ENCODE results near the gene TENM4. TPM values are rescaled to one million over a fixed set of nuclear protein-coding genes. Genes with fewer than 3 reads are reported as not detected.

The TENM4 gene
- total RNA-seq, 4 donors from 2014 or later = 31.4 to 44.5 (median 38.0) TPM

GRCh38 chr11:78782725-78783124, 658.1 kb downstream of the TENM4 start:
- no peak for DNase-seq (ENCODE audit: low spot score in 2 of 2)
- no peak overlapping the region for H3K27ac ChIP-seq
- no peaks in the 10 kb centered on the region for H3K9me3 ChIP-seq
- no peaks in the 10 kb centered on the region for H3K36me3 ChIP-seq
- H3K4me1 ChIP-seq = no peaks in the 10 kb centered on the region
- no peak for TF ChIP-seq POLR2AphosphoS5 (IDR thresholded peaks at IDR 0.05)
- TF ChIP-seq POLR2A (IDR thresholded peaks at IDR 0.05) = no peak
- TF ChIP-seq CTCF (IDR thresholded peaks at IDR 0.05) = no peak
- TF ChIP-seq EP300 (IDR thresholded peaks at IDR 0.05) = no peak
- WGBS = 98% methylated on average over 2 of the region's 2 CpGs
- H3K27me3 ChIP-seq = no peaks in the 10 kb centered on the region
- H3K4me3 ChIP-seq = no peak overlapping the region

- no peak for DNase-seq (ENCODE audit: low spot score in 2 of 2)
- 81% methylated on average over 3 of the region's 3 CpGs for WGBS
- TF ChIP-seq POLR2AphosphoS5 (IDR thresholded peaks at IDR 0.05) = no peak
- no peak for TF ChIP-seq EP300 (IDR thresholded peaks at IDR 0.05)
- TF ChIP-seq CTCF (IDR thresholded peaks at IDR 0.05) = no peak
- no peak for TF ChIP-seq POLR2A (IDR thresholded peaks at IDR 0.05)
- no peaks in the 10 kb centered on the region for H3K36me3 ChIP-seq
- H3K9me3 ChIP-seq = no peaks in the 10 kb centered on the region
- no peaks in the 10 kb centered on the region for H3K4me1 ChIP-seq
- no peak overlapping the region for H3K4me3 ChIP-seq
- H3K27ac ChIP-seq = no peak overlapping the region
- no peaks in the 10 kb centered on the region for H3K27me3 ChIP-seq
These were observed 659.9 kb downstream of the TENM4 start for GRCh38 chr11:78780889-78781288.

- H3K27ac ChIP-seq = no peak overlapping the region
- H3K9me3 ChIP-seq = no peaks in the 10 kb centered on the region
- no peaks in the 10 kb centered on the region for H3K4me1 ChIP-seq
- no peaks in the 10 kb centered on the region for H3K36me3 ChIP-seq
- no peak for DNase-seq (ENCODE audit: low spot score in 2 of 2)
- WGBS = 58% methylated on average over 2 of the region's 2 CpGs
- H3K27me3 ChIP-seq = no peaks in the 10 kb centered on the region
- H3K4me3 ChIP-seq = no peak overlapping the region
- TF ChIP-seq POLR2A (IDR thresholded peaks at IDR 0.05) = no peak
- no peak for TF ChIP-seq CTCF (IDR thresholded peaks at IDR 0.05)
- TF ChIP-seq EP300 (IDR thresholded peaks at IDR 0.05) = no peak
- no peak for TF ChIP-seq POLR2AphosphoS5 (IDR thresholded peaks at IDR 0.05)
These were observed 667.3 kb downstream of the TENM4 start for GRCh38 chr11:78773492-78773891.

GRCh38 chr11:78773077-78773476, 667.8 kb downstream of the TENM4 start:
- Histone ChIP-seq H3K27ac (no peak overlapping the region), H3K4me3 (no peak overlapping the region), H3K9me3 (no peaks in the 10 kb centered on the region), H3K27me3 (no peaks in the 10 kb centered on the region), H3K36me3 (no peaks in the 10 kb centered on the region), H3K4me1 (no peaks in the 10 kb centered on the region)
- TF ChIP-seq EP300 (IDR thresholded peaks at IDR 0.05) = no peak
- TF ChIP-seq CTCF (IDR thresholded peaks at IDR 0.05) = no peak
- TF ChIP-seq POLR2A (IDR thresholded peaks at IDR 0.05) = no peak
- no peak for TF ChIP-seq POLR2AphosphoS5 (IDR thresholded peaks at IDR 0.05)
- WGBS = 79% methylated on average over 5 of the region's 5 CpGs
- DNase-seq (ENCODE audit: low spot score in 2 of 2) = no peak

GRCh38 chr11:78772186-78772585, 668.6 kb downstream of the TENM4 start:
- Histone ChIP-seq H3K4me3 (no peak overlapping the region), H3K36me3 (no peaks in the 10 kb centered on the region), H3K4me1 (no peaks in the 10 kb centered on the region), H3K27me3 (no peaks in the 10 kb centered on the region), H3K27ac (no peak overlapping the region), H3K9me3 (no peaks in the 10 kb centered on the region)
- 95% methylated on average over 3 of the region's 3 CpGs for WGBS
- DNase-seq (ENCODE audit: low spot score in 2 of 2) = no peak
- TF ChIP-seq POLR2AphosphoS5 (IDR thresholded peaks at IDR 0.05) = no peak

- H3K9me3 ChIP-seq = no peaks in the 10 kb centered on the region
- no peaks in the 10 kb centered on the region for H3K4me1 ChIP-seq
- H3K27ac ChIP-seq = no peak overlapping the region
- no peaks in the 10 kb centered on the region for H3K36me3 ChIP-seq
- no peak overlapping the region for H3K4me3 ChIP-seq
- 75% methylated on average over 6 of the region's 6 CpGs for WGBS
- TF ChIP-seq POLR2A (IDR thresholded peaks at IDR 0.05) = no peak
- TF ChIP-seq CTCF (IDR thresholded peaks at IDR 0.05) = no peak
- no peak for TF ChIP-seq EP300 (IDR thresholded peaks at IDR 0.05)
- no peak for TF ChIP-seq POLR2AphosphoS5 (IDR thresholded peaks at IDR 0.05)
- DNase-seq (ENCODE audit: low spot score in 2 of 2) = no peak
- H3K27me3 ChIP-seq = no peaks in the 10 kb centered on the region
These were observed 669.9 kb downstream of the TENM4 start for GRCh38 chr11:78770931-78771330.
